Astrocyte of the spinal cord (primary cell): ENCODE results near the gene TRAPPC3.

Experiments used
- DNase-seq: peaks from one replicate; pipeline ENCODE4 v3.0.0; 2011; ENCODE audit warnings: low read depth, low spot score
- H3K4me3 ChIP-seq: 2 replicates; pipeline ENCODE4 v1.5.1; 2011; ENCODE audit warnings: low read depth, mild to moderate bottlenecking, low read length, moderate library complexity
- CTCF ChIP-seq: IDR thresholded peaks from 2 replicates; pipeline ENCODE4 v1.5.1; 2012; ENCODE audit warnings: low read depth, mild to moderate bottlenecking, low read length, inconsistent platforms
- in situ Hi-C: cut with HindIII; loops from 2 replicates; pipeline ENCODE4 v1.10.0; 2017; ENCODE audit warnings: low sequenced_read_pairs

TRAPPC3 gene

GRCh38 chr1:36126797-36127500, 22.3 kb downstream of the TRAPPC3 start:
- no peak for DNase-seq
- in situ Hi-C loops, result loop anchor here (25.0 kb wide), 2 partner anchors 160 to 285 kb away; no protein-coding TSS in a partner anchor
- TF ChIP-seq CTCF, result no peak
- H3K4me3 ChIP-seq, result no peak overlapping the region

DNA sequence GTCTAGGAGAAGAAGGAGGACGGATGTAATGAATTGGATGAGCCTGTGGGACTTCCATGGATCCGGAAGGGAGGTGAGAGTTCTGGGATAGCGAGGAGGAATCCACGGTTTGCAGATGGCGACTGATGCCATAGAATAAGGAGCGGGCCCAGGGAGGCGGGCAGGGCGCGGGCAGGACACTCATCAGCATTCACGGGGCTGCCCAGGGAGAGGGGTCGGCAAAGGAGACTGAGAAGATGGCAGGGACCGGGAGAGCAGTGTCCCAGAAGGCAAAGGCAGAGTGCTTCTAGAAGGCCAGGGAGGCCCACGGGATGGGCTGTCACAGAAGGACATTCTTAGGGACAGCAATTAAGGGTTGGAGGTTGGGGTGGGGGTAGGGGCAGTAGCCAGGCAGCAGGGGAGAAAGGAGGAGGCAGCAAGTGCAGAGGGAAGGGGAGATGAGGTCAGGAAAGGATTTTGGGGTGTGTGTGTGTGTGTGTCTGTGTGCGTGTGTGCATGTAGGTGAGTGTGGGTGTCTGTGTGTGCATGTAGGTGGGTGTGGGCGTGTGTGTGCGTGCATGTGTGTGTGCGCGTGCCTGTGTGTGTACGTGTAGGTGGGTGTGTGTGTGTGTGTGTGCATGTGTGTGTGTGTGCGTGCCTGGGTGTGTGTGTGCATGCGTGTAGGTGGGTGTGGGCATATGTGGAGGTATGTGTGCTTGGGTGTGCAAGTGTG, 23.1 kb downstream of the TRAPPC3 start:
- no peak for TF ChIP-seq CTCF
- in situ Hi-C loops, result loop anchor here (25.0 kb wide), 2 partner anchors 161 to 286 kb away; no protein-coding TSS in a partner anchor

DNA sequence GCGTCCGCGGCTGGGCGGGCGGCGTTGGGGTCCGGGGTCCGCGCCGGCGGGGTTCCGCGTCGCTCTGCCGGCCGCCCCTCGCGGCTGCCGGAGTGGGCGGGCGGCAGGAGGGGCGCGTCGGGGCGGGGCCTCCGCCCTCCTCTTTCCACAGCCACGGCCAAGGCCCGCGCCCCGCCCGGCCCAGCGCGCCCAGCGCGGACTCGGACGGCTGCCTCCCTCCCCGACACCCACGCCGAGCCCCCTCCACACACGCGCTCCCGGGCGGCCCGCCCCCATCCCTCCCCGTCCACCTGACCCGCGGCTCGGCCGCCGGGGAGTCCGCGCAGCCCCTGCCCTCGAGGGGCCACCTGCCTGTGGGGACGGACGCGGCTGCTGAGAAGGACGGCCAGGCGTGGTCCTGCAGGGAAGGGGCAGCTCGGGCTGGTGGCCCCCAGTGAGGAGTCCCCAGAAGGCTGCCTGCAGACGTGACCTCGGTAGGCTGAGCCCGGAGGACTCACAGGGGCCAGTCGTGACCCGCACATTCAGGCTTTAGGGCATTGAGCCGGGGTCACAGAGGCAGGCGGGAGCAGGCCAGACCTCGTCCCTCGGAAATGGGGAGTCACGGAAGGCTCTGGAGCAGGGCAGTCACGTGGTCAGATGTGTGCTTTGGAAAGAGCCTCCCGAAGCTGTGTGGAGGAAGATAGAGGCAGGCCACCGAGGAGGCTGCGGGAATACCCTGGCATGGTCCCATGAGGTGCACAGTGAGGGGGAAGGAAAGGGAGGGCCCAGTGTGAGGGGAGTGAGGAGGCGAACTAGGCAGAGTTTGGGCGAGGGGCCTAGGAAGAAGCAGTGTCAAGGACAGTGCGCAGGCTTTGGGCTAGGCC, 23.9 kb downstream of the TRAPPC3 start, which contains the start of gene COL8A2:
TSS of gene COL8A2 (minus strand) at position 94 of the 863 bp plus-strand sequence. CDS start 24,980 bp downstream, outside the sequence.
- DNase-seq, result no peak
- no peak for TF ChIP-seq CTCF
- in situ Hi-C loops, result loop anchor here (25.0 kb wide), 2 partner anchors 162 to 287 kb away; no protein-coding TSS in a partner anchor
- peak within 1 kb of the TSS; percentile 35 for H3K4me3 ChIP-seq

More for the DNA sequence above, 23.1 kb downstream of the TRAPPC3 start:
- H3K4me3 ChIP-seq, result no peak overlapping the region
- no peak for DNase-seq

DNA sequence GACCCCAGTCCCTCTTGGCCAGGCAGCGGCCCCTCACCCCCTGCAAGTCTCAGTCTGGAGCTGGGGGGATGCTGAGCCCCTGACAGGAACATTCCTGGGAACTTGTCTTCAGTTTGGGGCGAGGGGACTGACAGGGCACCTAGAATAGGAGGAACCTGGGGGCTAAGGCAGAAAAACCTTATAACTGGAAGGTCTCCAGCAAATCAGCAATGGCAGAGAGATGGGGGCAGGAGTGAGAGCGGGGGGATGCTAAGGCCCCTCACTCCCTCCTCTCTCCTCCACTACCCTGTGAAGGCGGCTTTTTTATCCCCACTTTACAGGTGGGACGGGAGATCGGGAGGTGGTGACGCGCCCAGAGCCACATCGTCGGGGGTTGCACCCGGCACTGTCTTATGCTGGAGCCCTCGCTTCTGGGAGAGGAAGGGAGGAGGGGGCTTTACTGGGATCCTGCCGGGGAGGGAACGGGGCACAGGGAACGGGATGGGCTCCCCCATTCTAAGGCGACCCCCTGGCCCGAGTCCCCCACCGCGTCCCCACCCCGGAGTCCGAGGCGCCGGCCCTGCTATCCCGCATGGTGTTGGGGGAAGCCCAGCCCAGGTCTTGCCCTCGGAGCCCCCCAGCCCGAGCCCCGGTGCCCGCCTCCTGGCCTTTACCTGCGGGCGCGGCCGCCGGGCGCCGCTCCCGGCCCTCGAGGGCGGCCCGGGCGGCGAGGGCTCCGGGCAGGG, 24.7 kb downstream of the TRAPPC3 start:
- no peak for DNase-seq
- in situ Hi-C loops, result loop anchor here (25.0 kb wide), 2 partner anchors 163 to 288 kb away; no protein-coding TSS in a partner anchor
- H3K4me3 ChIP-seq, result peak overlapping the region; percentile 35
- no peak for TF ChIP-seq CTCF

DNA sequence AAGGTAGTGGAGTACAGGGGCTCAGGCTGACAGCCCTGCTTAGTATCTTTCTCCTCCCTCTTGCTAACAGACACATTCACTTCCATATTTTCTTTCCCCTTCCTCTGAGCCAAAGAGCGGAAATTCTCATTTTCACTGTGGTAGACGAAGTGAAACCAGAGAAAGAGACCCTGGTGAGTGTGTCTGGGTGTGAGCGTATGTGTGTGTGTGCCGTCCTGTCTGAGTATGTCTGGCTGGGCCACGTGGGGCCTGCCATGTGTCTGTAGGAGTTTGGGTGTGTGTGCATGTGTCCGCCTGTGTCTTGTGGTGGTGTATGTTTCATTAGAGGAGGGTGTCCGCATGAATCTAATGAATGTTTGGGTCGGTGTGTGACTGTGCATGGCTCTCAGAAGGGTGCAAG, 25.9 kb downstream of the TRAPPC3 start:
- in situ Hi-C loops, result no loop called here
- no peak overlapping the region for H3K4me3 ChIP-seq
- TF ChIP-seq CTCF, result no peak
- DNase-seq, result no peak
